Nephron (organoid): ENCODE results near the gene DNAH2.

Experiments used
- H3K27ac Mint-ChIP-seq, 3 experiments: 2 replicates each; pipeline ENCODE4 v1.8.0; 2020; ENCODE audit warnings: mixed read lengths in 3 of 3, mild to moderate bottlenecking in 2 of 3, moderate library complexity in 1 of 3
- H3K27me3 Mint-ChIP-seq: 2 replicates; pipeline ENCODE4 v1.8.0; 2021; ENCODE audit warnings: low read depth, mild to moderate bottlenecking, moderate library complexity, mixed read lengths
- H3K36me3 Mint-ChIP-seq: 2 replicates; pipeline ENCODE4 v1.8.0; 2020; ENCODE audit warnings: low read depth, mixed read lengths
- H3K4me1 Mint-ChIP-seq: 2 replicates; pipeline ENCODE4 v1.8.0; 2020; ENCODE audit warnings: mixed read lengths
- H3K4me3 Mint-ChIP-seq, 3 experiments: 2 replicates each; pipeline ENCODE4 v1.8.0; 2020; ENCODE audit warnings: mild to moderate bottlenecking in 3 of 3, mixed read lengths in 3 of 3, moderate library complexity in 2 of 3
- H3K9me3 Mint-ChIP-seq: 2 replicates; pipeline ENCODE4 v1.8.0; 2020; ENCODE audit warnings: mixed read lengths
- CTCF ChIP-seq, 3 experiments: fragments of 200-600 bp; sonication (generic); IDR thresholded peaks; one replicate each; pipeline ENCODE4 v1.5.0; 2021; ENCODE audit warnings: antibody characterized with exemption in 3 of 3; ENCODE audit not compliant: unreplicated experiment in 3 of 3

The DNAH2 gene

DNA sequence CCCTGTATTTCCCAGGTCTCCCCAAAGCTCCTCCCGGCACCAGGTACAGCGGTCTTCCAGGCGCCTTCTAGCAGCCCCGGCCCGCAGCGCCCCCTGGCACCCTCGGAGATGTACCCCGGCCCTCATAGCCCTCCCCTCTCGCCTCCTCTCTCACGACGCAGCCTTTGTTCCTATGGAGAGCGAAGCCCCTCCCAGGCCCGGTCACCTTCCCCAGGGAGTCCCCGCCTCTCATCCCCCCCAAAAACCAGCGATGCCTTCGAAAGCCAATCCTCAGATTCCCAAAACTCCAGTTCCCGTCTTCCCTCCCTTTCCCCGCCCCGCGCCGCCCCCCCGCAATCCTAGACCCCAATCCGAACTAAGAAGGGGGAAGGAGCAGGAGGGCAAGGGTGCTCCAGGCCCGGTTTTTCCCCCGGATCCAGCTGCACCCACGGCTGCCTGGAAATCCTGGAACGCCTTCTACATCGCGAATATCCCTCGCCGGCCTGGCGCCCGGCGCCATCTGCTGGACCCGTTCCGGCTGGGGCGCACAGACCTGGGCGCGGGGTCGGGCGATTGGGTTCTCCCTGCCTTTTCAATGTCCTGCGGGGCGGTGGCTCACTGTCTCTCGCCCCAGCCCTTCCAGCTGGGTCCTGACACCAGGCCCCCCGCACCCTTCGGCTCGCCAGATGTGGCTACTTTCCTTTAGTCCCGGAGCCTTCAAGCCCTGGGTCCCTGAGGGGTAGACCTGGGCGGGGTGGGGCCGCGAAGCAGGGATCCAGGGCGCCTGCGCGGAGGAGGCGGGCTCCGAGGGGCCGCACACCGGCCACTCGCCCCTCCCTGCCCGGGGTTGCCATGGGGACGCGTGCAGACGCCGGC, at the start of gene DNAH2:
Gene DNAH2, plus strand, starts transcription at position 844 of the 855 bp plus-strand sequence. CDS start 1,991 bp downstream, outside the sequence.
- no peaks in the 10 kb centered on the region for H3K36me3 Mint-ChIP-seq
- H3K27ac Mint-ChIP-seq: peak within 1 kb of the TSS; percentile 56 to 87 (median 84)
- peak; percentile 27 to 34 (median 34) for TF ChIP-seq CTCF (IDR thresholded peaks at IDR 0.05; ENCODE audit: unreplicated experiment in 3 of 3)
- H3K4me3 Mint-ChIP-seq: peak within 1 kb of the TSS; percentile 89 to 94 (median 92)
- H3K9me3 Mint-ChIP-seq: no peaks in the 10 kb centered on the region
- H3K27me3 Mint-ChIP-seq: peaks cover 63% of the 10 kb centered on the region
- H3K4me1 Mint-ChIP-seq: peaks cover 35% of the 10 kb centered on the region

DNA sequence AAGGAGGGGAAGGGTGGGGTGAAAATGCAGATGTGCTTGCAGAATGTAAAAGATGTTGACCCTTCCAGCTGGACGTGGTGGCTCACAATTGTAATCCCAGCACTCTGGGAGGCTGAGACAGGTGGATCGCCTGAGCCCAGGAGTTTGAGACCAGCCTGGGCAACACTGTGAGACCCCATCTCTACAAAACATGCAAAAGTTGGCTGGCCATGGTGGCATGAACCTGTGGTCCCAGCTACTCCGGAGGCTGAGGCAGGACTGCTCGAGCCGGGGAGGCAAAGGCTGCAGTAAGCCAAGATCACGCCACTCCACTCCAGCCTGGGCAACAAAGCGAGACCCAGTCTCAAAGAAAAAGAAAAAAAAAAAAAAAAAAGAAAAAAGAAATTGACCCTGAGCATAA, 49.1 kb upstream of the DNAH2 start:
- no peak for TF ChIP-seq CTCF (IDR thresholded peaks at IDR 0.05; ENCODE audit: unreplicated experiment in 3 of 3)
- H3K4me3 Mint-ChIP-seq: no peak overlapping the region
- no peaks in the 10 kb centered on the region for H3K27me3 Mint-ChIP-seq
- peaks cover 3% of the 10 kb centered on the region for H3K9me3 Mint-ChIP-seq
- H3K27ac Mint-ChIP-seq: no peak overlapping the region
- peaks cover 57% of the 10 kb centered on the region for H3K36me3 Mint-ChIP-seq
- H3K4me1 Mint-ChIP-seq: no peaks in the 10 kb centered on the region

DNA sequence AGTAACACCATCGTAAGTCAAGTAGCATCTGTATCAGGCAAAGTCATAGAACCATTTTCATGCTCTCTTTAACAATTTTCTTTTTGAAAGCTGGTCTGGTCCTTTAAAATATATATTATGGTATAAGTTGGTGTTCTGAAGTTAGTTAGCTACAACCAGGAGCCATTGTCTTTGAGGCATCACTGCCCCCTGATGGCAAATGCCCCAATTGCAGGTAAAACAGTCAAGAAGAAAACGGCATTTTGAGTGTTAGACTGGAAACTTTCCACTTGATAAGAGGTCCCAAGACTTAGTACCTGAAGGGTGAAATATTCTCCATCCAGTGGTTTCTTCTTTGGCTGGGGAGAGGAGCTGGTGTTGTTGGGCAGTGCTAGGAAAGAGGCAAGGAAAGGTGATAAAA, 44.3 kb upstream of the DNAH2 start:
- peaks cover 73% of the 10 kb centered on the region for H3K36me3 Mint-ChIP-seq
- TF ChIP-seq CTCF (IDR thresholded peaks at IDR 0.05; ENCODE audit: unreplicated experiment in 3 of 3): peak; percentile 18 to 39 (median 33)
- no peaks in the 10 kb centered on the region for H3K4me1 Mint-ChIP-seq
- no peaks in the 10 kb centered on the region for H3K27me3 Mint-ChIP-seq
- no peak overlapping the region for H3K27ac Mint-ChIP-seq
- H3K4me3 Mint-ChIP-seq: no peak overlapping the region
- peaks cover 3% of the 10 kb centered on the region for H3K9me3 Mint-ChIP-seq

- no peak for TF ChIP-seq CTCF (IDR thresholded peaks at IDR 0.05; ENCODE audit: unreplicated experiment in 3 of 3)
- Mint-ChIP-seq H3K27me3 (no peaks in the 10 kb centered on the region), H3K27ac (no peak overlapping the region), H3K4me1 (no peaks in the 10 kb centered on the region), H3K9me3 (peaks cover 3% of the 10 kb centered on the region), H3K36me3 (peaks cover 61% of the 10 kb centered on the region), H3K4me3 (no peak overlapping the region)
These were observed 42.6 kb upstream of the DNAH2 start for GRCh38 chr17:7674934-7675333.

- Mint-ChIP-seq H3K4me3 (no peak overlapping the region), H3K36me3 (peaks cover 52% of the 10 kb centered on the region), H3K9me3 (peaks cover 3% of the 10 kb centered on the region), H3K4me1 (no peaks in the 10 kb centered on the region), H3K27me3 (no peaks in the 10 kb centered on the region), H3K27ac (no peak overlapping the region)
- no peak for TF ChIP-seq CTCF (IDR thresholded peaks at IDR 0.05; ENCODE audit: unreplicated experiment in 3 of 3)
These were observed 41.0 kb upstream of the DNAH2 start for GRCh38 chr17:7676533-7676932.
